ENCODE measurements around the gene WASF2. TPM values are rescaled to one million over a fixed set of nuclear protein-coding genes. Genes with fewer than 3 reads are reported as not detected.
A peak's percentile ranks its signal among the peaks of the same experiment; 100 is the strongest.

Gene WASF2
- total and polyA plus RNA-seq, 2 of the 4 experiments (the other 2 are of a cell fraction): 7.9 to 45.4 TPM

- Histone ChIP-seq H2BK120ac (ENCODE audit: low read depth, low read length) (no peak overlapping the region), H3K56ac (ENCODE audit: extremely low read depth, insufficient read depth, low read length) (no peak overlapping the region), H3K9me3 (ENCODE audit: control insufficient read depth, insufficient read depth, low read length) (no peaks in the 10 kb centered on the region), H3K23ac (ENCODE audit: low read depth, low read length) (peak overlapping the region; percentile 15; the same call in 1 of the 2 replicates), H3K9ac (ENCODE audit: low read depth, low read length) (no peak overlapping the region; the same call in 1 of the 2 replicates), H3K36me3 (ENCODE audit: control insufficient read depth, insufficient read depth, low read length) (no peaks in the 10 kb centered on the region; the same call in 1 of the 2 replicates), H2BK5ac (ENCODE audit: low read depth, low read length, poor library complexity, severe bottlenecking) (peak overlapping the region; percentile 1), H3K79me1 (ENCODE audit: low read depth in 1 of 2, low read length in 2 of 2) (peaks cover 0 to 28% of the 10 kb centered on the region in 2 experiments; a peak in 3 of 4 replicates), H3K14ac (replicated peaks; ENCODE audit: low read depth, low read length) (no peak overlapping the region), H4K20me1 (ENCODE audit: insufficient read depth, low read length) (no peaks in the 10 kb centered on the region), H2BK20ac (ENCODE audit: low read depth, low read length) (no peak overlapping the region), H3K27ac (ENCODE audit: insufficient read depth, low read length) (no peak overlapping the region), H3K4me3 (ENCODE audit: insufficient read depth, low read depth, low read length) (no peak overlapping the region), H3K4ac (ENCODE audit: low read depth, low read length) (no peak overlapping the region), H2AK9ac (replicated peaks; ENCODE audit: low read depth, low read length, poor library complexity) (peak overlapping the region; percentile 60), H2BK15ac (ENCODE audit: low read depth, low read length) (no peak overlapping the region), H3K18ac (ENCODE audit: low read depth, low read length) (no peak overlapping the region), H3K27me3 (ENCODE audit: control insufficient read depth, insufficient read depth, low read length) (no peaks in the 10 kb centered on the region), H4K8ac (ENCODE audit: low read depth in 2 of 2, low read length in 2 of 2) (no peak overlapping the region), H2AFZ (replicated peaks; ENCODE audit: low read length, poor library complexity) (no peak overlapping the region), H4K5ac (ENCODE audit: low read depth, low read length) (no peak overlapping the region), H3K4me1 (ENCODE audit: control insufficient read depth, insufficient read depth, low read length) (peaks cover 17% of the 10 kb centered on the region), H3K4me2 (ENCODE audit: low read depth, low read length) (no peak overlapping the region), H3K9me1 (ENCODE audit: insufficient read depth, low read length) (peaks cover 20% of the 10 kb centered on the region), H2AK5ac (ENCODE audit: low read depth, low read length) (peak overlapping the region; percentile 76), H4K91ac (ENCODE audit: insufficient read depth, low read depth, low read length) (no peak overlapping the region)
- DNase-seq: no peak
- TF ChIP-seq CHD1 (IDR thresholded peaks at IDR 0.05; ENCODE audit: low read depth, low read length) (no peak), POLR2A (IDR thresholded peaks at IDR 0.05; ENCODE audit: low read depth, low read length) (no peak), BHLHE40 (IDR thresholded peaks at IDR 0.05; ENCODE audit: low read depth, low read length) (no peak), USF2 (IDR thresholded peaks at IDR 0.05; ENCODE audit: low read depth, low read length) (no peak), MAZ (IDR thresholded peaks at IDR 0.05; ENCODE audit: borderline replicate concordance, low read depth, low read length) (no peak), MAFK (IDR thresholded peaks at IDR 0.05; ENCODE audit: low read depth, low read length) (no peak), FOS (IDR thresholded peaks at IDR 0.05; ENCODE audit: low read depth, low read length) (no peak), RCOR1 (IDR thresholded peaks at IDR 0.05; ENCODE audit: insufficient replicate concordance, low read length) (no peak), NFE2L2 (IDR thresholded peaks at IDR 0.05; ENCODE audit: low read depth, low read length) (no peak), MXI1 (IDR thresholded peaks at IDR 0.05; ENCODE audit: borderline replicate concordance, low read depth, low read length) (no peak), RAD21 (IDR thresholded peaks at IDR 0.05; ENCODE audit: low read length) (no peak), CTCF (conservative IDR thresholded peaks at IDR 0.05; ENCODE audit: low read depth, low read length) (no peak)
- WGBS, 2 experiments (ENCODE audit: extremely low coverage in 2 of 2, insufficient read length in 1 of 2): 97% methylated on average over 9 of the region's 9 CpGs; no CpG with 5 or more reads in 1 of the 2 experiments
- POLR2A ChIA-PET (ENCODE audit: unreplicated experiment): no interaction called here
- BruUV-seq (replicated peaks): no TSS peak
- dilution Hi-C loops (cut with HindIII; ENCODE audit: low sequenced_read_pairs, unreplicated experiment) (no loop called here), in situ Hi-C loops (cut with MboI; ENCODE audit: low sequenced_read_pairs) (loop anchor here (5.0 to 10.0 kb wide), 2 partner anchors 92 to 289 kb away; no protein-coding TSS in a partner anchor), intact Hi-C loops (cut with micrococcal nuclease) (loop anchor here (5.0 to 10.0 kb wide), 3 partner anchors 199 to 292 kb away; no protein-coding TSS in a partner anchor)
- no peak for ATAC-seq (ENCODE audit: low read depth)
- CTCF ChIA-PET: interaction anchor here (0.6 to 4.7 kb wide), 10 partner anchors 28 to 349 kb away, joined by 3 to 79 read pairs (median 3); partner anchors contain the start of gene MAP3K6
Observed at GRCh38 chr1:27394282-27394658, 95.7 kb downstream of the WASF2 start.
